Body of pancreas (tissue), 4 donors: ENCODE results near the gene ABCC5.

Experiments
- POLR2A ChIP-seq, 3 donors: fragments of 450-650 bp; IDR thresholded peaks; one replicate each; pipeline ENCODE4 v1.6.1; 2016; ENCODE audit warnings: antibody characterized with exemption in 3 of 3, mild to moderate bottlenecking in 2 of 3
- TF ChIP-seq, protein P1 (sequence below), 7 experiments: fragments of 450-650 bp in 4 of 7; fragments of 200-600 bp in 3 of 7; sonication (generic) in 3 of 7; IDR thresholded peaks; one replicate each; pipeline ENCODE4 v1.5.1; 2016 to 2019; ENCODE audit warnings: antibody characterized with exemption in 7 of 7

DNA sequence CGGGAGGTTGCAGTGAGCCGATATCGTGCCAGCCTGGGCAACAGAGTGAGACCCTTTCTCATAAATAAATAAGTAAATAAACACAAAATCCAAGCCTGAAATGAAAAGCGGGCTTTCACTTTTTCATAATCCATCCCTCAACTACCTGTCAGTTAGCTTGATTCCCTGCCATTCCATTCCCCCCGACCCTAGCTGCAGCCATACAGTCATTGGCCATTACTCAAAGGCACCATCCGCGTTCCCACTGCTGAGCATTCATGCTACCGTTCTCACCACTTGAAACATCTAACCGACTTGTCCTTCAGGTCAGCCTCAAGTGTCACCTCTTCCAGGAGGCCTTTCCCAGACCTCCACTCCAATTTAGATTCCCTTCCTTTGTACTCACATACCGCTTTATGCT lies 131.9 kb downstream of the ABCC5 start:
- TF ChIP-seq, protein P1, sequence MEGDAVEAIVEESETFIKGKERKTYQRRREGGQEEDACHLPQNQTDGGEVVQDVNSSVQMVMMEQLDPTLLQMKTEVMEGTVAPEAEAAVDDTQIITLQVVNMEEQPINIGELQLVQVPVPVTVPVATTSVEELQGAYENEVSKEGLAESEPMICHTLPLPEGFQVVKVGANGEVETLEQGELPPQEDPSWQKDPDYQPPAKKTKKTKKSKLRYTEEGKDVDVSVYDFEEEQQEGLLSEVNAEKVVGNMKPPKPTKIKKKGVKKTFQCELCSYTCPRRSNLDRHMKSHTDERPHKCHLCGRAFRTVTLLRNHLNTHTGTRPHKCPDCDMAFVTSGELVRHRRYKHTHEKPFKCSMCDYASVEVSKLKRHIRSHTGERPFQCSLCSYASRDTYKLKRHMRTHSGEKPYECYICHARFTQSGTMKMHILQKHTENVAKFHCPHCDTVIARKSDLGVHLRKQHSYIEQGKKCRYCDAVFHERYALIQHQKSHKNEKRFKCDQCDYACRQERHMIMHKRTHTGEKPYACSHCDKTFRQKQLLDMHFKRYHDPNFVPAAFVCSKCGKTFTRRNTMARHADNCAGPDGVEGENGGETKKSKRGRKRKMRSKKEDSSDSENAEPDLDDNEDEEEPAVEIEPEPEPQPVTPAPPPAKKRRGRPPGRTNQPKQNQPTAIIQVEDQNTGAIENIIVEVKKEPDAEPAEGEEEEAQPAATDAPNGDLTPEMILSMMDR (IDR thresholded peaks at IDR 0.05), result no peak
- no peak for TF ChIP-seq POLR2A (IDR thresholded peaks at IDR 0.05)
